ENCODE data around the gene INAFM2. TPM values are rescaled to one million over a fixed set of nuclear protein-coding genes. Genes with fewer than 3 reads are reported as not detected.

INAFM2 gene
- total RNA-seq, 2 donors from 2014 or later: 45.5 to 48.9 TPM

- Histone ChIP-seq H3K36me3 (no peaks in the 10 kb centered on the region), H3K4me3 (no peak overlapping the region), H3K27me3 (no peaks in the 10 kb centered on the region), H3K9me3 (no peaks in the 10 kb centered on the region), H3K27ac (no peak overlapping the region), H3K4me1 (peaks cover 0 to 12% of the 10 kb centered on the region in 2 donors)
- no peak for TF ChIP-seq CTCF (IDR thresholded peaks at IDR 0.05)
- no peak for DNase-seq (ENCODE audit: low spot score)
These were observed 36.5 kb downstream of the INAFM2 start for GRCh38 chr15:40360015-40360414.

GRCh38 chr15:40361640-40362039 is 38.1 kb downstream of the INAFM2 start:
- TF ChIP-seq CTCF (IDR thresholded peaks at IDR 0.05): no peak
- no peak for DNase-seq (ENCODE audit: low spot score)
- H3K27me3 ChIP-seq: no peaks in the 10 kb centered on the region
- no peak overlapping the region for H3K27ac ChIP-seq
- peaks cover 0 to 28% of the 10 kb centered on the region in 2 donors for H3K4me1 ChIP-seq
- H3K36me3 ChIP-seq: no peaks in the 10 kb centered on the region
- no peak overlapping the region for H3K4me3 ChIP-seq
- no peaks in the 10 kb centered on the region for H3K9me3 ChIP-seq

- no peak overlapping the region for H3K4me3 ChIP-seq
- peaks cover 0 to 35% of the 10 kb centered on the region in 2 donors for H3K4me1 ChIP-seq
- H3K36me3 ChIP-seq: no peaks in the 10 kb centered on the region
- no peak for DNase-seq (ENCODE audit: low spot score)
- H3K27ac ChIP-seq: no peak overlapping the region
- H3K27me3 ChIP-seq: no peaks in the 10 kb centered on the region
- H3K9me3 ChIP-seq: no peaks in the 10 kb centered on the region
- TF ChIP-seq CTCF (IDR thresholded peaks at IDR 0.05): no peak
These were observed 40.1 kb downstream of the INAFM2 start for GRCh38 chr15:40363611-40364010.

GRCh38 chr15:40364251-40364650 is 40.8 kb downstream of the INAFM2 start:
- H3K4me3 ChIP-seq: no peak overlapping the region
- peaks cover 0 to 32% of the 10 kb centered on the region in 2 donors for H3K4me1 ChIP-seq
- no peaks in the 10 kb centered on the region for H3K36me3 ChIP-seq
- no peak for DNase-seq (ENCODE audit: low spot score)
- no peaks in the 10 kb centered on the region for H3K27me3 ChIP-seq
- TF ChIP-seq CTCF (IDR thresholded peaks at IDR 0.05): no peak
- no peak overlapping the region for H3K27ac ChIP-seq
- H3K9me3 ChIP-seq: no peaks in the 10 kb centered on the region

GRCh38 chr15:40365016-40365415 is 41.5 kb downstream of the INAFM2 start:
- H3K4me3 ChIP-seq: no peak overlapping the region
- no peak for DNase-seq (ENCODE audit: low spot score)
- no peaks in the 10 kb centered on the region for H3K27me3 ChIP-seq
- H3K36me3 ChIP-seq: no peaks in the 10 kb centered on the region
- peaks cover 0 to 32% of the 10 kb centered on the region in 2 donors for H3K4me1 ChIP-seq
- H3K9me3 ChIP-seq: no peaks in the 10 kb centered on the region
- no peak for TF ChIP-seq CTCF (IDR thresholded peaks at IDR 0.05)
- no peak overlapping the region for H3K27ac ChIP-seq

Data from right atrium auricular region (tissue), 2 donors.